Endometrium (tissue), 2 donors: ENCODE results near the gene CEP55.

Experiments
- FAIRE-seq: peaks from 2 replicates; lab custom pipeline; 2012; peaks lifted over from hg19 to GRCh38; lab: Jason Lieb, UNC
- donor health status: control.
- donor health status: control.

CEP55 gene

GRCh38 chr10:93469454-93469853, 27.0 kb upstream of the CEP55 start:
- FAIRE-seq, result no peak

GRCh38 chr10:93471110-93471651, 25.2 kb upstream of the CEP55 start:
- FAIRE-seq, result peak; percentile 48

- no peak for FAIRE-seq
Measured at GRCh38 chr10:93473161-93473560, 23.3 kb upstream of the CEP55 start.

GRCh38 chr10:93473804-93474472, 22.5 kb upstream of the CEP55 start:
- FAIRE-seq, result no peak

GRCh38 chr10:93475227-93475626, 21.2 kb upstream of the CEP55 start:
- no peak for FAIRE-seq

GRCh38 chr10:93475871-93476270, 20.5 kb upstream of the CEP55 start:
- no peak for FAIRE-seq

GRCh38 chr10:93476756-93477155, 19.7 kb upstream of the CEP55 start:
- no peak for FAIRE-seq

GRCh38 chr10:93478873-93479272, 17.5 kb upstream of the CEP55 start:
- no peak for FAIRE-seq

- FAIRE-seq, result no peak
Measured at GRCh38 chr10:93481637-93482144, 14.7 kb upstream of the CEP55 start.

- FAIRE-seq, result peak; percentile 50
Measured at GRCh38 chr10:93482145-93482834, 14.1 kb upstream of the CEP55 start, which contains the start of gene MYOF. TSS of gene MYOF (minus strand) at chr10:93482334. CDS start at chr10:93482194, 140 bp downstream.

- FAIRE-seq, result no peak
Measured at GRCh38 chr10:93485690-93486089, 10.7 kb upstream of the CEP55 start.

- FAIRE-seq, result no peak
Measured at GRCh38 chr10:93488956-93489528, 7.4 kb upstream of the CEP55 start.

- no peak for FAIRE-seq
Measured at GRCh38 chr10:93491602-93492121, 4.8 kb upstream of the CEP55 start.

- no peak for FAIRE-seq
Measured at GRCh38 chr10:93493162-93493561, 3.2 kb upstream of the CEP55 start.

GRCh38 chr10:93494494-93494893, 1.9 kb upstream of the CEP55 start:
- FAIRE-seq, result no peak

GRCh38 chr10:93495654-93496321, 624 bp upstream of the CEP55 start:
- no peak for FAIRE-seq

GRCh38 chr10:93498166-93498565, 1.8 kb downstream of the CEP55 start:
- FAIRE-seq, result no peak

- no peak for FAIRE-seq
Measured at GRCh38 chr10:93501650-93502049, 5.2 kb downstream of the CEP55 start.

GRCh38 chr10:93503075-93503474, 6.7 kb downstream of the CEP55 start:
- no peak for FAIRE-seq

GRCh38 chr10:93505075-93505474, 8.7 kb downstream of the CEP55 start:
- FAIRE-seq, result no peak

GRCh38 chr10:93509816-93510215, 13.4 kb downstream of the CEP55 start:
- no peak for FAIRE-seq

- FAIRE-seq, result no peak
Measured at GRCh38 chr10:93512565-93512964, 16.2 kb downstream of the CEP55 start.
